Medulla oblongata (tissue), 1 donor: ENCODE data around the gene TSPOAP1.
"Not testable (repeated sequence)": the region's sequence is repeated elsewhere in the genome, so short reads cannot be mapped to it uniquely, and the experiment has no call there.

Source experiments
- DNase-seq: peaks from one replicate; pipeline ENCODE4 v3.0.0-alpha.2; 2015; ENCODE audit errors: extremely low spot score

The TSPOAP1 gene

GRCh38 chr17:58360296-58361063 is 31.9 kb upstream of the TSPOAP1 start:
- no peak for DNase-seq

GRCh38 chr17:58358408-58359172 is 30.0 kb upstream of the TSPOAP1 start:
- no peak for DNase-seq

- no peak for DNase-seq
Observed at GRCh38 chr17:58357312-58358297, 29.0 kb upstream of the TSPOAP1 start.

GRCh38 chr17:58356231-58356630 is 27.6 kb upstream of the TSPOAP1 start:
- no peak for DNase-seq

- no peak for DNase-seq
Observed at GRCh38 chr17:58354541-58355216, 26.1 kb upstream of the TSPOAP1 start.

GRCh38 chr17:58353389-58353825 is 24.8 kb upstream of the TSPOAP1 start:
- DNase-seq: no peak

- peak; percentile 47 for DNase-seq
Observed at GRCh38 chr17:58352596-58353388, 24.2 kb upstream of the TSPOAP1 start.

- peak; percentile 93 for DNase-seq
Observed at GRCh38 chr17:58351831-58352595, 23.4 kb upstream of the TSPOAP1 start, which contains the start of gene SUPT4H1. Gene SUPT4H1, minus strand, starts transcription at chr17:58352201. Its CDS starts 66 bp downstream, at chr17:58352135.

GRCh38 chr17:58351182-58351581 is 22.6 kb upstream of the TSPOAP1 start:
- DNase-seq: no peak

- no peak for DNase-seq
Observed at GRCh38 chr17:58348038-58348437, 19.4 kb upstream of the TSPOAP1 start.

- DNase-seq: no peak
Observed at GRCh38 chr17:58345500-58345899, 16.9 kb upstream of the TSPOAP1 start.

GRCh38 chr17:58344791-58345157 is 16.2 kb upstream of the TSPOAP1 start:
- DNase-seq: no peak

GRCh38 chr17:58344047-58344790 is 15.6 kb upstream of the TSPOAP1 start:
- DNase-seq: no peak

GRCh38 chr17:58343131-58343530 is 14.5 kb upstream of the TSPOAP1 start:
- DNase-seq: no peak

GRCh38 chr17:58341861-58342475 is 13.4 kb upstream of the TSPOAP1 start:
- DNase-seq: no peak

GRCh38 chr17:58341136-58341860 is 12.7 kb upstream of the TSPOAP1 start:
- DNase-seq: not testable (repeated sequence)

GRCh38 chr17:58340405-58340876 is 11.8 kb upstream of the TSPOAP1 start:
- DNase-seq: no peak
